IMR-90 (cell line): ENCODE data around the gene ITPKC.

Experiments
- BHLHE40 ChIP-seq: fragments of 150-350 bp; IDR thresholded peaks from 2 replicates; pipeline ENCODE4 v1.6.1; 2016; ENCODE audit warnings: mild to moderate bottlenecking, low read depth, low read length
- CEBPB ChIP-seq: IDR thresholded peaks from 2 replicates; pipeline ENCODE4 v1.6.1; 2012; ENCODE audit warnings: low read depth, low read length, improper control_type of control experiment
- MXI1 ChIP-seq: IDR thresholded peaks from 2 replicates; pipeline ENCODE4 v1.6.1; 2012; ENCODE audit warnings: low read depth, mild to moderate bottlenecking, low read length, moderate library complexity, borderline replicate concordance
- POLR2A ChIP-seq: IDR thresholded peaks from 2 replicates; pipeline ENCODE4 v1.6.1; 2012; ENCODE audit warnings: mild to moderate bottlenecking, low read depth, low read length
- RAD21 ChIP-seq: IDR thresholded peaks from 2 replicates; pipeline ENCODE4 v1.6.1; 2012; ENCODE audit warnings: low read length, improper control_type of control experiment
- RFX5 ChIP-seq: IDR thresholded peaks from 2 replicates; pipeline ENCODE4 v1.8.0; 2012; ENCODE audit warnings: low read depth, mild to moderate bottlenecking, low read length, moderate library complexity
- SMC3 ChIP-seq: fragments of 150-350 bp; IDR thresholded peaks from 2 replicates; pipeline ENCODE4 v1.6.1; 2016; ENCODE audit warnings: low read depth, mild to moderate bottlenecking, antibody characterized with exemption, low read length, moderate library complexity
- TF ChIP-seq, protein P1 (sequence below): conservative IDR thresholded peaks from 2 replicates; pipeline ENCODE4 v1.5.1; 2012; ENCODE audit warnings: mild to moderate bottlenecking, low read depth, low read length, improper control_type of control experiment

DNA sequence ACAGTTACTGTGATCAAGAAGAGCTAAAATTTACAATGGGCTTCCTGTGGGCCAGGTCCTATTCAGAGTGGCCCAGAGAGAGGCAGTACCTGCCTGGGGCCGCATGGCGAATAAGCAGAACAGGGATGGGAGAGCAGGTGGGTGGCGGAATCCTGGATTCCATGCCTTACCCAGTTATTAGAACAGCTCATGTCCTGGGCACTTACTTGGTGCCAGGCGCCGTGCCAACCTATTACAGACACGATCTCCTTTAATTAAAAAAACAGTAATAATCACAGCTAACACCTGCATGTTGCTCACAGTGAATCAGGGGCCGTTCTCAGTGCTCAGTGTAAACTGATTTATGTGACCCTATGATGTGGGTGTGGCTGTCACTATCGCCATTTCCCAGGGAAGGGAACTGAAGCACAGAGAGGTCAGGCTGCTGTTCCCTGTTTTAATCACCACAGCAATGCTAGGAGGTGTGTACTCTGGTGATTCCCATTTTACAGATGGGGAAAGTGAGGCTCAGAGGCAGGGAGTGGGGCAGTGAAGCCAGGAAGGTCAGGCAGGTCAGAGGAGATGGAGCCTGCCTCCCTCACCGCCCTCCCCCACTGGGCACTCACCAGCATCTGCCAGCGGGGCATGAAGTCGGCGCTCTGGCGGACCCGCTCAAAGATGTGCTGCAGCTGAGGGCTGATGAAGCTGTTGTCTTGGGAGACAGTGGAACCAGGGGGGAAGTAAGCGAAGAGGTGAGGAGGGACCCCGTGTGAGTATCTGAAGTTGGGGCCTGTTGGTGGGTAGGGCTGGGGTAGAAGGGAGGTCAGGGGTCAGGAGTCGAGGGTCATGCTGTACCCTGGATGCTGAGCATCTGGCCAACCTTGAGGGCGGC, 12.2 kb upstream of the ITPKC start:
- TF ChIP-seq POLR2A (no peak), MXI1 (no peak), BHLHE40 (no peak), RAD21 (no peak), RFX5 (no peak), CEBPB (no peak), SMC3 (no peak)
- TF ChIP-seq, protein P1, sequence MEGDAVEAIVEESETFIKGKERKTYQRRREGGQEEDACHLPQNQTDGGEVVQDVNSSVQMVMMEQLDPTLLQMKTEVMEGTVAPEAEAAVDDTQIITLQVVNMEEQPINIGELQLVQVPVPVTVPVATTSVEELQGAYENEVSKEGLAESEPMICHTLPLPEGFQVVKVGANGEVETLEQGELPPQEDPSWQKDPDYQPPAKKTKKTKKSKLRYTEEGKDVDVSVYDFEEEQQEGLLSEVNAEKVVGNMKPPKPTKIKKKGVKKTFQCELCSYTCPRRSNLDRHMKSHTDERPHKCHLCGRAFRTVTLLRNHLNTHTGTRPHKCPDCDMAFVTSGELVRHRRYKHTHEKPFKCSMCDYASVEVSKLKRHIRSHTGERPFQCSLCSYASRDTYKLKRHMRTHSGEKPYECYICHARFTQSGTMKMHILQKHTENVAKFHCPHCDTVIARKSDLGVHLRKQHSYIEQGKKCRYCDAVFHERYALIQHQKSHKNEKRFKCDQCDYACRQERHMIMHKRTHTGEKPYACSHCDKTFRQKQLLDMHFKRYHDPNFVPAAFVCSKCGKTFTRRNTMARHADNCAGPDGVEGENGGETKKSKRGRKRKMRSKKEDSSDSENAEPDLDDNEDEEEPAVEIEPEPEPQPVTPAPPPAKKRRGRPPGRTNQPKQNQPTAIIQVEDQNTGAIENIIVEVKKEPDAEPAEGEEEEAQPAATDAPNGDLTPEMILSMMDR, result no peak
